ENCODE measurements around the gene TREML4.

Gene TREML4

GRCh38 chr6:41288030-41288753 lies 60.0 kb downstream of the TREML4 start:
- no peak for DNase-seq
